Left ventricle myocardium superior (tissue), 1 donor: ENCODE data around the gene TNFRSF12A. TPM values are rescaled to one million over a fixed set of nuclear protein-coding genes. Genes with fewer than 3 reads are reported as not detected.

Source experiments
- ATAC-seq: fragments of 200-7000 bp; cut with Tn5 transposase; one replicate; pipeline ENCODE4 v1.9.1; 2020; ENCODE audit warnings: mild to moderate bottlenecking, moderate library complexity
- DNase-seq: peaks from one replicate; pipeline ENCODE4 v3.0.0-alpha.2; 2020
- intact Hi-C: fragments of 100-400 bp; cut with micrococcal nuclease; formaldehyde crosslinking; loops from one replicate; pipeline ENCODE4 v1.11.0; 2022
- total RNA-seq: library from RNA; stranded (reverse); fragmentation: NEBNext Ultra II Directional; extraction: Animal tissue kit (Norgen Biotek cat#: 25700); gene quantifications from one replicate; pipeline ENCODE4 v1.2.1, GENCODE V29; 2021
- donor health status: DM: no; HTN: yes; CAD: no; lungs with severe emphysema.

Gene TNFRSF12A
- total RNA-seq, 1 donor from 2014 or later = 17.7 TPM

GRCh38 chr16:3007957-3008689 is 12.0 kb upstream of the TNFRSF12A start:
- ATAC-seq (no peak), DNase-seq (no peak)
- intact Hi-C loops = no loop called here

GRCh38 chr16:3008690-3009037 is 11.5 kb upstream of the TNFRSF12A start:
- intact Hi-C loops = no loop called here
- ATAC-seq = no peak
- no peak for DNase-seq

GRCh38 chr16:3009568-3010390 is 10.4 kb upstream of the TNFRSF12A start:
- intact Hi-C loops = no loop called here
- ATAC-seq (no peak), DNase-seq (no peak)

GRCh38 chr16:3010510-3010909 is 9.7 kb upstream of the TNFRSF12A start:
- DNase-seq = no peak
- intact Hi-C loops = no loop called here
- ATAC-seq = no peak

- no peak for ATAC-seq
- intact Hi-C loops = no loop called here
- DNase-seq = no peak
Observed at GRCh38 chr16:3012246-3012645, 7.9 kb upstream of the TNFRSF12A start.

- DNase-seq = no peak
- intact Hi-C loops = no loop called here
- peak; percentile 8 for ATAC-seq
Observed at GRCh38 chr16:3012828-3013420, 7.2 kb upstream of the TNFRSF12A start, which contains the start of gene CLDN9. Gene CLDN9, plus strand, starts transcription at chr16:3012923. Its CDS starts 440 bp downstream, at chr16:3013363.

GRCh38 chr16:3013491-3013951 is 6.6 kb upstream of the TNFRSF12A start:
- ATAC-seq = no peak
- intact Hi-C loops = no loop called here
- DNase-seq = no peak

- no peak for DNase-seq
- intact Hi-C loops = no loop called here
- ATAC-seq = no peak
Observed at GRCh38 chr16:3013998-3014690, 6.0 kb upstream of the TNFRSF12A start.

GRCh38 chr16:3014971-3015370 is 5.2 kb upstream of the TNFRSF12A start:
- intact Hi-C loops = no loop called here
- ATAC-seq (no peak), DNase-seq (no peak)

- intact Hi-C loops = no loop called here
- DNase-seq (no peak), ATAC-seq (no peak)
Observed at GRCh38 chr16:3015865-3016521, 4.2 kb upstream of the TNFRSF12A start.

- DNase-seq (no peak), ATAC-seq (no peak)
- intact Hi-C loops = no loop called here
Observed at GRCh38 chr16:3017344-3017743, 2.8 kb upstream of the TNFRSF12A start.

GRCh38 chr16:3017794-3018506 is 2.2 kb upstream of the TNFRSF12A start, which contains the start of gene CLDN6:
Gene CLDN6, minus strand, starts transcription at chr16:3018183. Its CDS starts 2,162 bp downstream, at chr16:3016021.
- no peak for ATAC-seq
- DNase-seq = no peak
- intact Hi-C loops = no loop called here

- DNase-seq (no peak), ATAC-seq (no peak)
- intact Hi-C loops = no loop called here
Observed at GRCh38 chr16:3019594-3020246, 448 bp upstream of the TNFRSF12A start.

GRCh38 chr16:3020604-3021448 is 658 bp downstream of the TNFRSF12A start:
- ATAC-seq = peak; percentile 48
- intact Hi-C loops = no loop called here

GRCh38 chr16:3021449-3022207 is 1.5 kb downstream of the TNFRSF12A start:
- intact Hi-C loops = no loop called here
- ATAC-seq (peak; percentile 56), DNase-seq (peak; percentile 89)

More at GRCh38 chr16:3020604-3021448, 658 bp downstream of the TNFRSF12A start:
- peak; percentile 82 for DNase-seq

GRCh38 chr16:3022208-3022683 is 2.1 kb downstream of the TNFRSF12A start:
- intact Hi-C loops = no loop called here
- peak; percentile 49 for ATAC-seq
- peak; percentile 92 for DNase-seq
